Measurements from ENCODE around the gene TMEM175.
"Not testable (repeated sequence)": the region's sequence is repeated elsewhere in the genome, so short reads cannot be mapped to it uniquely, and the experiment has no call there.

- not testable (repeated sequence) for TF ChIP-seq POLR2A (conservative IDR thresholded peaks at IDR 0.05); EP300 (IDR thresholded peaks at IDR 0.05; ENCODE audit: low read length); NR3C1 (CRISPR knock-in tag; IDR thresholded peaks at IDR 0.05); TAF1 (IDR thresholded peaks at IDR 0.05; ENCODE audit: control insufficient read depth, extremely low read depth, insufficient read depth, low read length, severe bottlenecking); ZNF282 (CRISPR knock-in tag; IDR thresholded peaks at IDR 0.05); U2AF2 (optimal IDR thresholded peaks at IDR 0.05; ENCODE audit: low read depth, low read length); CHD2 (IDR thresholded peaks at IDR 0.05; ENCODE audit: low read depth, low read length)
- TF ChIP-seq, protein P1, sequence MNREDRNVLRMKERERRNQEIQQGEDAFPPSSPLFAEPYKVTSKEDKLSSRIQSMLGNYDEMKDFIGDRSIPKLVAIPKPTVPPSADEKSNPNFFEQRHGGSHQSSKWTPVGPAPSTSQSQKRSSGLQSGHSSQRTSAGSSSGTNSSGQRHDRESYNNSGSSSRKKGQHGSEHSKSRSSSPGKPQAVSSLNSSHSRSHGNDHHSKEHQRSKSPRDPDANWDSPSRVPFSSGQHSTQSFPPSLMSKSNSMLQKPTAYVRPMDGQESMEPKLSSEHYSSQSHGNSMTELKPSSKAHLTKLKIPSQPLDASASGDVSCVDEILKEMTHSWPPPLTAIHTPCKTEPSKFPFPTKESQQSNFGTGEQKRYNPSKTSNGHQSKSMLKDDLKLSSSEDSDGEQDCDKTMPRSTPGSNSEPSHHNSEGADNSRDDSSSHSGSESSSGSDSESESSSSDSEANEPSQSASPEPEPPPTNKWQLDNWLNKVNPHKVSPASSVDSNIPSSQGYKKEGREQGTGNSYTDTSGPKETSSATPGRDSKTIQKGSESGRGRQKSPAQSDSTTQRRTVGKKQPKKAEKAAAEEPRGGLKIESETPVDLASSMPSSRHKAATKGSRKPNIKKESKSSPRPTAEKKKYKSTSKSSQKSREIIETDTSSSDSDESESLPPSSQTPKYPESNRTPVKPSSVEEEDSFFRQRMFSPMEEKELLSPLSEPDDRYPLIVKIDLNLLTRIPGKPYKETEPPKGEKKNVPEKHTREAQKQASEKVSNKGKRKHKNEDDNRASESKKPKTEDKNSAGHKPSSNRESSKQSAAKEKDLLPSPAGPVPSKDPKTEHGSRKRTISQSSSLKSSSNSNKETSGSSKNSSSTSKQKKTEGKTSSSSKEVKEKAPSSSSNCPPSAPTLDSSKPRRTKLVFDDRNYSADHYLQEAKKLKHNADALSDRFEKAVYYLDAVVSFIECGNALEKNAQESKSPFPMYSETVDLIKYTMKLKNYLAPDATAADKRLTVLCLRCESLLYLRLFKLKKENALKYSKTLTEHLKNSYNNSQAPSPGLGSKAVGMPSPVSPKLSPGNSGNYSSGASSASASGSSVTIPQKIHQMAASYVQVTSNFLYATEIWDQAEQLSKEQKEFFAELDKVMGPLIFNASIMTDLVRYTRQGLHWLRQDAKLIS (CRISPR knock-in tag; IDR thresholded peaks at IDR 0.05): not testable (repeated sequence)
Measured at GRCh38 chr4:976016-976415, 43.8 kb downstream of the TMEM175 start.

Data from K562 (cell line).